ENCODE data around the gene SNAPC4. TPM values are rescaled to one million over a fixed set of nuclear protein-coding genes. Genes with fewer than 3 reads are reported as not detected.

Gene SNAPC4
- total RNA-seq, 4 donors from 2014 or later, result 2.4 to 10.4 (median 3.7) TPM

GRCh38 chr9:136423432-136424146 lies 23.6 kb upstream of the SNAPC4 start:
- TF ChIP-seq CTCF (IDR thresholded peaks at IDR 0.05; ENCODE audit: low read depth), result no peak

- TF ChIP-seq CTCF (IDR thresholded peaks at IDR 0.05; ENCODE audit: low read depth), result no peak
These were observed 22.9 kb upstream of the SNAPC4 start for GRCh38 chr9:136422876-136423275.

GRCh38 chr9:136421791-136422190 lies 21.8 kb upstream of the SNAPC4 start:
- TF ChIP-seq CTCF (IDR thresholded peaks at IDR 0.05; ENCODE audit: low read depth), result no peak

GRCh38 chr9:136419092-136419420 lies 19.1 kb upstream of the SNAPC4 start:
- TF ChIP-seq CTCF (IDR thresholded peaks at IDR 0.05; ENCODE audit: low read depth), result no peak

- no peak for TF ChIP-seq CTCF (IDR thresholded peaks at IDR 0.05; ENCODE audit: low read depth)
These were observed 18.5 kb upstream of the SNAPC4 start for GRCh38 chr9:136418182-136419091.

- no peak for TF ChIP-seq CTCF (IDR thresholded peaks at IDR 0.05; ENCODE audit: low read depth)
These were observed 16.9 kb upstream of the SNAPC4 start for GRCh38 chr9:136416914-136417313.

- TF ChIP-seq CTCF (IDR thresholded peaks at IDR 0.05; ENCODE audit: low read depth), result no peak
These were observed 16.5 kb upstream of the SNAPC4 start for GRCh38 chr9:136416427-136416826.

Data from subcutaneous adipose tissue (tissue), 4 donors.